Testis (tissue), 5 donors: Measurements from ENCODE around the gene DHDDS. TPM values are rescaled to one million over a fixed set of nuclear protein-coding genes. Genes with fewer than 3 reads are reported as not detected.
A peak's percentile ranks its signal among the peaks of the same experiment; 100 is the strongest.
"Not testable (repeated sequence)": the region's sequence is repeated elsewhere in the genome, so short reads cannot be mapped to it uniquely, and the experiment has no call there.

Source experiments
- DNase-seq: peaks from one replicate; pipeline ENCODE4 v3.0.0-alpha.2; 2019
- H3K27ac ChIP-seq, 2 donors: fragments of 200-600 bp; sonication (generic); one replicate each; pipeline ENCODE4 v1.5.1; 2019
- H3K27me3 ChIP-seq: fragments of 200-600 bp; sonication (generic); one replicate; pipeline ENCODE4 v1.5.1; 2019
- H3K36me3 ChIP-seq: fragments of 200-600 bp; sonication (generic); one replicate; pipeline ENCODE4 v1.5.1; 2017; ENCODE audit warnings: low read depth; ENCODE audit errors: missing control alignments
- H3K4me1 ChIP-seq: fragments of 200-600 bp; sonication (generic); one replicate; pipeline ENCODE4 v1.5.1; 2019
- H3K4me3 ChIP-seq, 2 donors: fragments of 200-600 bp; sonication (generic); one replicate each; pipeline ENCODE4 v1.5.1; 2017 to 2019
- H3K9me3 ChIP-seq: fragments of 200-600 bp; sonication (generic); one replicate; pipeline ENCODE4 v1.5.1; 2017
- CTCF ChIP-seq, 3 experiments: fragments of 450-650 bp in 2 of 3; fragments of 200-600 bp in 1 of 3; sonication (generic) in 1 of 3; IDR thresholded peaks; one replicate each; pipeline ENCODE4 v1.5.1; 2016 to 2019; ENCODE audit warnings: antibody characterized with exemption in 3 of 3, mild to moderate bottlenecking in 2 of 3, moderate library complexity in 1 of 3
- POLR2A ChIP-seq: fragments of 450-650 bp; IDR thresholded peaks from one replicate; pipeline ENCODE4 v1.6.1; 2017; ENCODE audit warnings: antibody characterized with exemption, mild to moderate bottlenecking, moderate library complexity
- WGBS, 2 donors: methylation state at CpG; one replicate each; pipeline ENCODE4 v1.1.5; 2018; 5-methylcytosine and 5-hydroxymethylcytosine counted together
- intact Hi-C: fragments of 100-400 bp; cut with DNase I; formaldehyde crosslinking; loops from one replicate; pipeline ENCODE4 v1.15.1; 2023; ENCODE audit warnings: low total_unique reads
- long read RNA-seq, 2 donors: transcript quantifications; one replicate each; lab custom pipeline, GENCODE V29; 2026
- polyA plus RNA-seq: library from polyadenylated mRNA; stranded (reverse); fragments of 350-450 nt; fragmentation: Illumina TruSeq; extraction: RNeasy Lipid Tissue Mini Kit (QIAGEN cat#74804); gene quantifications from one replicate; pipeline ENCODE4 v1.2.3, GENCODE V29; 2014; ENCODE audit warnings: low read depth, low replicate concordance; ENCODE audit not compliant: insufficient read depth
- total RNA-seq, 2 donors: library from RNA; depleted of rRNA; stranded (reverse); fragments of >200 nt; gene quantifications; one replicate each; pipeline ENCODE4 v1.2.3, GENCODE V29; 2016

DHDDS gene
- total RNA-seq (10 to 100 TPM; 54.8 to 60.7 TPM), polyA plus RNA-seq (31.5 TPM)
- long read RNA-seq, donor 1, partial matches to known transcripts = 0 of 2 reads
- long read RNA-seq, donor 1, other reads (novel, unspliced or antisense) = 0 of 2 reads
- long read RNA-seq, donor 2, partial matches to known transcripts = 0 of 2 reads
- long read RNA-seq, donor 2, other reads (novel, unspliced or antisense) = 0 of 2 reads

- peak within 1 kb of the TSS; percentile 47 to 71 for H3K27ac ChIP-seq
- H3K36me3 ChIP-seq = no peaks in the 10 kb centered on the region
- intact Hi-C loops = no loop called here
- WGBS, 2 donors = 0% methylated on average over 44 to 45 of the region's 45 CpGs
- H3K9me3 ChIP-seq = no peaks in the 10 kb centered on the region
- peak in 2 of 3 experiments; percentile 20 to 32 for TF ChIP-seq CTCF (IDR thresholded peaks at IDR 0.05)
- no peak for TF ChIP-seq POLR2A
- peak; percentile 97 for DNase-seq
- peak within 1 kb of the TSS; percentile 60 to 73 for H3K4me3 ChIP-seq
- H3K4me1 ChIP-seq = peaks cover 6% of the 10 kb centered on the region
- no peaks in the 10 kb centered on the region for H3K27me3 ChIP-seq
Observed at GRCh38 chr1:26431979-26432695, at the start of gene DHDDS. DHDDS (plus strand) TSS chr1:26432321; CDS start chr1:26432946, 625 bp downstream.

- Histone ChIP-seq H3K4me3 (no peak overlapping the region), H3K27me3 (no peaks in the 10 kb centered on the region), H3K36me3 (no peaks in the 10 kb centered on the region), H3K4me1 (no peaks in the 10 kb centered on the region), H3K27ac (no peak overlapping the region), H3K9me3 (no peaks in the 10 kb centered on the region)
- no peak for TF ChIP-seq CTCF (IDR thresholded peaks at IDR 0.05)
- no peak for TF ChIP-seq POLR2A
- DNase-seq = no peak
- 80 to 85% methylated on average over 3 of the region's 3 CpGs for WGBS, 2 donors
- intact Hi-C loops = no loop called here
Observed at GRCh38 chr1:26384076-26384475, 48.0 kb upstream of the DHDDS start.

- 71 to 84% methylated on average over 3 of the region's 3 CpGs for WGBS, 2 donors
- H3K27ac ChIP-seq, H3K9me3 ChIP-seq, intact Hi-C loops, H3K36me3 ChIP-seq, H3K4me1 ChIP-seq, H3K27me3 ChIP-seq, DNase-seq, H3K4me3 ChIP-seq: not testable (repeated sequence)
Observed at GRCh38 chr1:26385063-26385462, 47.1 kb upstream of the DHDDS start.

GRCh38 chr1:26387447-26387846 lies 44.7 kb upstream of the DHDDS start:
- no peak overlapping the region for H3K27ac ChIP-seq
- H3K36me3 ChIP-seq = no peaks in the 10 kb centered on the region
- H3K4me1 ChIP-seq = no peaks in the 10 kb centered on the region
- H3K4me3 ChIP-seq = no peak overlapping the region
- TF ChIP-seq CTCF (IDR thresholded peaks at IDR 0.05) (no peak), POLR2A (no peak)
- H3K9me3 ChIP-seq = no peaks in the 10 kb centered on the region
- intact Hi-C loops = no loop called here
- no peaks in the 10 kb centered on the region for H3K27me3 ChIP-seq
- no peak for DNase-seq
- 50 to 73% methylated on average over 6 to 7 of the region's 7 CpGs for whole genome bisulfite sequencing, 2 donors

- WGBS, 2 donors = 81 to 89% methylated on average over 6 to 7 of the region's 7 CpGs
- H3K4me1 ChIP-seq = no peaks in the 10 kb centered on the region
- no peak overlapping the region for H3K4me3 ChIP-seq
- no peaks in the 10 kb centered on the region for H3K36me3 ChIP-seq
- H3K27me3 ChIP-seq = no peaks in the 10 kb centered on the region
- intact Hi-C loops = no loop called here
- no peak overlapping the region for H3K27ac ChIP-seq
- no peak for DNase-seq
- H3K9me3 ChIP-seq = no peaks in the 10 kb centered on the region
- TF ChIP-seq CTCF (IDR thresholded peaks at IDR 0.05) = no peak
- no peak for TF ChIP-seq POLR2A
Observed at GRCh38 chr1:26388791-26389445, 43.2 kb upstream of the DHDDS start.
